NCI-H1092 treated with DMSO at 0.1 percent for 48 hours (cell line): Measurements from ENCODE around the gene CRISPLD2.
"Not testable (repeated sequence)": the region's sequence is repeated elsewhere in the genome, so short reads cannot be mapped to it uniquely, and the experiment has no call there.

Experiments
- DNase-seq: peaks from one replicate; lab custom pipeline; 2025; lab: John Stamatoyannopoulos, UW

The CRISPLD2 gene

GRCh38 chr16:84821728-84822689 lies 2.2 kb downstream of the CRISPLD2 start:
- DNase-seq = no peak

- DNase-seq = no peak
Observed at GRCh38 chr16:84822990-84823389, 3.2 kb downstream of the CRISPLD2 start.

- no peak for DNase-seq
Observed at GRCh38 chr16:84823484-84823883, 3.7 kb downstream of the CRISPLD2 start.

GRCh38 chr16:84823926-84824325 lies 4.1 kb downstream of the CRISPLD2 start:
- no peak for DNase-seq

GRCh38 chr16:84825896-84826557 lies 6.2 kb downstream of the CRISPLD2 start:
- DNase-seq = no peak

- DNase-seq = no peak
Observed at GRCh38 chr16:84826558-84826941, 6.8 kb downstream of the CRISPLD2 start.

GRCh38 chr16:84827131-84827574 lies 7.4 kb downstream of the CRISPLD2 start:
- DNase-seq = no peak

GRCh38 chr16:84827897-84828296 lies 8.1 kb downstream of the CRISPLD2 start:
- no peak for DNase-seq

- no peak for DNase-seq
Observed at GRCh38 chr16:84828322-84828721, 8.5 kb downstream of the CRISPLD2 start.

GRCh38 chr16:84829168-84829965 lies 9.6 kb downstream of the CRISPLD2 start:
- no peak for DNase-seq

GRCh38 chr16:84830765-84831384 lies 11.1 kb downstream of the CRISPLD2 start:
- no peak for DNase-seq

- not testable (repeated sequence) for DNase-seq
Observed at GRCh38 chr16:84831728-84832127, 11.9 kb downstream of the CRISPLD2 start.

GRCh38 chr16:84832488-84833143 lies 12.8 kb downstream of the CRISPLD2 start:
- no peak for DNase-seq

GRCh38 chr16:84833144-84833500 lies 13.3 kb downstream of the CRISPLD2 start:
- DNase-seq = no peak

GRCh38 chr16:84833542-84834402 lies 14.0 kb downstream of the CRISPLD2 start:
- DNase-seq = no peak

- DNase-seq = no peak
Observed at GRCh38 chr16:84834403-84834772, 14.6 kb downstream of the CRISPLD2 start.

GRCh38 chr16:84836234-84836647 lies 16.5 kb downstream of the CRISPLD2 start:
- no peak for DNase-seq

GRCh38 chr16:84836967-84837366 lies 17.2 kb downstream of the CRISPLD2 start:
- DNase-seq = no peak

GRCh38 chr16:84838383-84838948 lies 18.7 kb downstream of the CRISPLD2 start:
- no peak for DNase-seq

GRCh38 chr16:84839054-84839453 lies 19.3 kb downstream of the CRISPLD2 start:
- DNase-seq = no peak
